Kidney epithelial cell (primary cell): ENCODE data around the gene MEAK7. TPM values are rescaled to one million over a fixed set of nuclear protein-coding genes. Genes with fewer than 3 reads are reported as not detected.

Experiments used
- DNase-seq: peaks from one replicate; pipeline ENCODE4 v3.0.0-alpha.2; 2010; ENCODE audit warnings: low read depth
- H3K27me3 ChIP-seq: 2 replicates; pipeline ENCODE4 v1.6.0; 2011; ENCODE audit warnings: low read length; ENCODE audit not compliant: control insufficient read depth, insufficient read depth
- H3K36me3 ChIP-seq: 2 replicates; pipeline ENCODE4 v1.5.1; 2011; ENCODE audit warnings: low read length; ENCODE audit not compliant: control insufficient read depth, insufficient read depth
- H3K4me3 ChIP-seq: 2 replicates; pipeline ENCODE4 v1.5.1; 2011; ENCODE audit warnings: low read depth, mild to moderate bottlenecking, control low read depth, low read length
- CTCF ChIP-seq: IDR thresholded peaks from 2 replicates; pipeline ENCODE4 v1.5.1; 2011; ENCODE audit warnings: mild to moderate bottlenecking, moderate library complexity, low read length, control low read depth, inconsistent platforms; ENCODE audit not compliant: insufficient read depth, poor library complexity, severe bottlenecking
- total RNA-seq: library from RNA; depleted of rRNA; stranded (reverse); fragments of >200 nt; gene quantifications from 2 replicates; pipeline ENCODE4 v1.2.3, GENCODE V29; 2015

MEAK7 gene
- total RNA-seq, 1 donor from 2014 or later: 26.9 TPM

- no peak overlapping the region for H3K4me3 ChIP-seq
- H3K36me3 ChIP-seq: no peaks in the 10 kb centered on the region
- TF ChIP-seq CTCF: no peak
- no peak for DNase-seq
- H3K27me3 ChIP-seq: no peaks in the 10 kb centered on the region
Measured at GRCh38 chr16:84548508-84548907, 44.0 kb upstream of the MEAK7 start.

GRCh38 chr16:84547546-84548061, 43.1 kb upstream of the MEAK7 start:
- Histone ChIP-seq H3K36me3 (no peaks in the 10 kb centered on the region), H3K4me3 (no peak overlapping the region), H3K27me3 (no peaks in the 10 kb centered on the region)
- no peak for TF ChIP-seq CTCF
- DNase-seq: no peak

- Histone ChIP-seq H3K4me3 (no peak overlapping the region), H3K36me3 (no peaks in the 10 kb centered on the region), H3K27me3 (no peaks in the 10 kb centered on the region)
- no peak for DNase-seq
- no peak for TF ChIP-seq CTCF
Measured at GRCh38 chr16:84546669-84547545, 42.4 kb upstream of the MEAK7 start.

- DNase-seq: no peak
- Histone ChIP-seq H3K27me3 (no peaks in the 10 kb centered on the region), H3K36me3 (no peaks in the 10 kb centered on the region), H3K4me3 (no peak overlapping the region)
- TF ChIP-seq CTCF: no peak
Measured at GRCh38 chr16:84545114-84545737, 40.8 kb upstream of the MEAK7 start.

GRCh38 chr16:84544031-84544773, 39.7 kb upstream of the MEAK7 start:
- no peaks in the 10 kb centered on the region for H3K36me3 ChIP-seq
- no peak overlapping the region for H3K4me3 ChIP-seq
- DNase-seq: no peak
- no peak for TF ChIP-seq CTCF
- H3K27me3 ChIP-seq: no peaks in the 10 kb centered on the region
